NB4 (cell line): Measurements from ENCODE around the gene SLC25A39.

Source experiments
- DNase-seq: peaks from one replicate; pipeline ENCODE4 v3.0.0; 2010; ENCODE audit warnings: low read depth
- H3K4me3 ChIP-seq: one replicate; pipeline ENCODE4 v1.5.1; 2011; ENCODE audit warnings: mild to moderate bottlenecking, low read depth, low read length, moderate library complexity
- CTCF ChIP-seq: IDR thresholded peaks from one replicate; pipeline ENCODE4 v1.5.1; 2012; ENCODE audit warnings: low read depth, low read length
- MAX ChIP-seq: IDR thresholded peaks from 2 replicates; pipeline ENCODE4 v1.6.1; 2011; ENCODE audit warnings: low read depth, low read length
- MYC ChIP-seq: IDR thresholded peaks from 2 replicates; pipeline ENCODE4 v1.6.1; 2011; ENCODE audit warnings: low read depth, low read length
- POLR2A ChIP-seq: IDR thresholded peaks from 2 replicates; pipeline ENCODE4 v1.6.1; 2011; ENCODE audit warnings: mild to moderate bottlenecking; ENCODE audit not compliant: insufficient read length; ENCODE audit errors: extremely low read depth

The SLC25A39 gene

GRCh38 chr17:44287651-44288050, 37.0 kb downstream of the SLC25A39 start:
- DNase-seq = no peak
- H3K4me3 ChIP-seq = no peak overlapping the region
- TF ChIP-seq CTCF (no peak), MAX (no peak), POLR2A (no peak), MYC (no peak)

- TF ChIP-seq CTCF (no peak), MYC (no peak), POLR2A (no peak), MAX (no peak)
- DNase-seq = no peak
- H3K4me3 ChIP-seq = no peak overlapping the region
Measured at GRCh38 chr17:44284024-44284400, 40.6 kb downstream of the SLC25A39 start.

- DNase-seq = no peak
- H3K4me3 ChIP-seq = no peak overlapping the region
- no peak for TF ChIP-seq MYC
Measured at GRCh38 chr17:44283344-44284023, 41.1 kb downstream of the SLC25A39 start.

GRCh38 chr17:44282264-44282663, 42.4 kb downstream of the SLC25A39 start:
- no peak overlapping the region for H3K4me3 ChIP-seq
- no peak for DNase-seq
- TF ChIP-seq MAX (no peak), POLR2A (no peak), CTCF (no peak), MYC (no peak)

GRCh38 chr17:44281570-44281969, 43.1 kb downstream of the SLC25A39 start:
- TF ChIP-seq CTCF (no peak), MAX (no peak)
- no peak for DNase-seq
- H3K4me3 ChIP-seq = no peak overlapping the region

GRCh38 chr17:44280392-44280937, 44.2 kb downstream of the SLC25A39 start:
- DNase-seq = no peak
- TF ChIP-seq MYC (no peak), CTCF (no peak), POLR2A (no peak), MAX (no peak)
- H3K4me3 ChIP-seq = no peak overlapping the region
